K562 (cell line): ENCODE data around the gene AANAT. TPM values are rescaled to one million over a fixed set of nuclear protein-coding genes. Genes with fewer than 3 reads are reported as not detected.

Experiments
- ATAC-seq: fragments of 200-7000 bp; cut with Tn5 transposase; 3 replicates; pipeline ENCODE4 v1.9.1; 2020; ENCODE audit warnings: moderate library complexity
- BruUV-seq: library from RNA; stranded (reverse); fragments of 400-500 nt; replicated peaks from 2 replicates; lab custom pipeline; 2021; lab: Mats Ljungman, UMichigan
- CTCF ChIA-PET: fragments of 300-600 bp; formaldehyde crosslinking; extraction: SDS; loops from one replicate; lab custom pipeline; 2021; ENCODE audit warnings: low intra/inter-chr PET ratio; lab: Yijun Ruan, JAX
- POLR2A ChIA-PET: fragments of 300-600, 350-650 bp; sonication (Branson Sonifier 250); formaldehyde crosslinking; extraction: SDS; loops from one replicate; lab custom pipeline; 2021; ENCODE audit warnings: antibody characterized with exemption, inconsistent platforms; lab: Yijun Ruan, JAX
- DNase-seq, 4 experiments: peaks; one replicate each; pipeline versions ENCODE4 v3.0.0 to v3.0.0-alpha.2; 2011 to 2018; ENCODE audit warnings: low spot score in 3 of 4, mixed read lengths in 3 of 4; ENCODE audit errors: extremely low read depth in 1 of 4
- FAIRE-seq: peaks from 2 replicates; lab custom pipeline; 2011; peaks lifted over from hg19 to GRCh38; lab: Jason Lieb, UNC
- H2AFZ ChIP-seq: 2 replicates; pipeline ENCODE4 v1.6.0; 2011; ENCODE audit warnings: low read depth, low read length, control low read depth, inconsistent platforms
- H3K27ac ChIP-seq: fragments of 200-600 bp; 3 replicates; pipeline ENCODE4 v1.8.0; 2011; ENCODE audit warnings: low read depth, mild to moderate bottlenecking, control low read depth, inconsistent platforms, low read length, moderate library complexity, mixed read lengths; ENCODE audit errors: extremely low read depth
- H3K27me3 ChIP-seq, 2 experiments: fragments of 300-600 bp in 1 of 2; 2 replicates in 1 of 2; 3 replicates in 1 of 2; pipeline versions ENCODE4 v1.6.0 to v1.8.0; 2011; ENCODE audit warnings: inconsistent platforms in 2 of 2, low read length in 2 of 2, mild to moderate bottlenecking in 1 of 2, mixed read lengths in 1 of 2, moderate library complexity in 1 of 2; ENCODE audit not compliant: control insufficient read depth in 2 of 2, insufficient read depth in 2 of 2
- H3K36me3 ChIP-seq: fragments of 300-600 bp; 3 replicates; pipeline ENCODE4 v1.8.0; 2011; ENCODE audit warnings: mild to moderate bottlenecking, low read length, inconsistent platforms; ENCODE audit not compliant: control insufficient read depth, insufficient read depth
- H3K4me1 ChIP-seq, 2 experiments: fragments of 200-600 bp in 1 of 2; replicated peaks in 1 of 2; 2 replicates in 1 of 2; 3 replicates in 1 of 2; pipeline versions ENCODE4 v1.5.1 to v1.8.0; 2011; ENCODE audit warnings: inconsistent platforms in 2 of 2, low read length in 2 of 2, mild to moderate bottlenecking in 1 of 2, mixed read lengths in 1 of 2, moderate library complexity in 1 of 2; ENCODE audit not compliant: control insufficient read depth in 2 of 2, insufficient read depth in 2 of 2
- H3K4me2 ChIP-seq: 2 replicates; pipeline ENCODE4 v1.6.1; 2011; ENCODE audit warnings: low read length, control low read depth, inconsistent platforms, mixed read lengths; ENCODE audit not compliant: insufficient read depth
- H3K4me3 ChIP-seq: fragments of 200-600 bp; sonication (generic), shearing (Covaris generic); 2 replicates; pipeline ENCODE4 v1.5.1; 2016; ENCODE audit warnings: control low read depth, inconsistent platforms
- H3K79me2 ChIP-seq: fragments of 200-600 bp; 3 replicates; pipeline ENCODE4 v1.8.0; 2011; ENCODE audit warnings: low read length, inconsistent platforms; ENCODE audit not compliant: control insufficient read depth, insufficient read depth
- H3K9ac ChIP-seq, 2 experiments: 2 replicates each; pipeline versions ENCODE4 v1.6.0 to v1.6.1; 2011; ENCODE audit warnings: low read depth in 2 of 2, low read length in 2 of 2, control low read depth in 1 of 2, inconsistent platforms in 1 of 2, mild to moderate bottlenecking in 1 of 2, mixed read lengths in 1 of 2; ENCODE audit not compliant: insufficient read depth in 1 of 2
- H3K9me1 ChIP-seq: one replicate; pipeline ENCODE4 v1.6.0; 2011; ENCODE audit warnings: inconsistent platforms, mild to moderate bottlenecking, low read length, moderate library complexity; ENCODE audit not compliant: control insufficient read depth, insufficient read depth
- H3K9me3 ChIP-seq: replicated peaks from 2 replicates; pipeline ENCODE4 v1.5.1; 2011; ENCODE audit warnings: low read depth, low read length, inconsistent platforms; ENCODE audit not compliant: control insufficient read depth, insufficient read depth
- H4K20me1 ChIP-seq: replicated peaks from 2 replicates; pipeline ENCODE4 v1.6.1; 2011; ENCODE audit warnings: low read length, inconsistent platforms, mixed read lengths; ENCODE audit not compliant: control insufficient read depth, insufficient read depth
- NFXL1 ChIP-seq: fragments of 450-650 bp; formaldehyde crosslinking; IDR thresholded peaks from 2 replicates; pipeline ENCODE4 v1.4.0; 2021; ENCODE audit warnings: mild to moderate bottlenecking
- ZNF316 ChIP-seq: fragments of 450-650 bp; IDR thresholded peaks from 2 replicates; pipeline ENCODE4 v1.6.1; 2016
- WGBS: fragments of 100-300 bp; shearing (Covaris generic); methylation state at CpG from one replicate; pipeline ENCODE4 v1.1.6; 2016; ENCODE audit warnings: low coverage, mixed read lengths; ENCODE audit not compliant: insufficient coverage; ENCODE audit errors: missing lambda C conversion rate; 5-methylcytosine and 5-hydroxymethylcytosine counted together
- in situ Hi-C: fragments of 300-500 bp; cut with MboI; formaldehyde crosslinking; loops from 4 replicates; pipeline ENCODE4 v1.15.0; 2018; ENCODE audit warnings: inconsistent platforms, mixed read lengths
- intact Hi-C: fragments of 100-400 bp; cut with micrococcal nuclease; formaldehyde crosslinking; loops from 2 replicates; pipeline ENCODE4 v1.14.2; 2022
- polyA plus RNA-seq, 8 experiments: library from polyadenylated mRNA; depleted of rRNA in 4 of 8; stranded (reverse) in 5 of 8; unstranded in 3 of 8; fragments of >200 nt; fragmentation: Nextera tagmentation in 2 of 8; fragmentation: Illumina TruSeq in 1 of 8; extraction: Ambion mirVana in 2 of 8; extraction: Trizol in 1 of 8; gene quantifications; 2 replicates each; pipeline versions ENCODE4 v1.2.1 to v1.2.3, GENCODE V29; 2011 to 2014; ENCODE audit warnings: inconsistent platforms in 1 of 8, missing spikeins in 1 of 8
- total RNA-seq, 7 experiments: library from RNA; depleted of rRNA in 6 of 7; stranded (reverse); fragments of >200 nt in 6 of 7; fragmentation: Illumina TruSeq in 2 of 7; extraction: Trizol in 2 of 7; gene quantifications; 2 replicates each; pipeline versions ENCODE4 v1.2.1 to v1.2.3, GENCODE V29; 2011 to 2021; ENCODE audit warnings: low replicate concordance in 1 of 7

Gene AANAT
- total and polyA plus RNA-seq, 9 of the 15 experiments (the other 6 are each of a cell fraction or from before 2014, with no cell fraction given) = not detected

- CTCF ChIA-PET = interaction anchor here (0.6 to 4.1 kb wide), 2 partner anchors 44 to 47 kb away, joined by 4 to 38 read pairs; no protein-coding TSS in a partner anchor
- Histone ChIP-seq H3K9me3 (no peaks in the 10 kb centered on the region), H3K9ac (no peak overlapping the region; a peak in 1 of 4 replicates), H3K27me3 (peaks cover 4 to 23% of the 10 kb centered on the region in 2 experiments; a peak in 2 of 5 replicates), H2AFZ (no peak overlapping the region), H3K79me2 (no peaks in the 10 kb centered on the region), H3K9me1 (no peaks in the 10 kb centered on the region), H3K4me1 (peaks cover 0 to 8% of the 10 kb centered on the region in 2 experiments; a peak in 3 of 5 replicates), H3K27ac (no peak overlapping the region), H3K4me3 (no peak overlapping the region), H3K4me2 (no peak overlapping the region)
- no peak for DNase-seq
- no TSS peak for BruUV-seq
- no peak for ATAC-seq
- 8% methylated on average over 11 of the region's 11 CpGs for WGBS
- in situ Hi-C loops = no loop called here
- FAIRE-seq = no peak
- TF ChIP-seq NFXL1 (CRISPR knock-in tag) (no peak), ZNF316 (0 out of 2 replicates have a peak, but pooled peaks have one; percentile 4)
- TF ChIP-seq, all 486 proteins: peak for 1
- intact Hi-C loops = no loop called here
- Histone ChIP-seq H3K36me3 (no peaks in the 10 kb centered on the region), H4K20me1 (no peaks in the 10 kb centered on the region)
- POLR2A ChIA-PET = interaction anchor here (0.6 to 1.1 kb wide), 5 partner anchors 17 to 202 kb away, joined by 3 to 6 read pairs (median 3); no protein-coding TSS in a partner anchor
These were observed 5.4 kb upstream of the AANAT start for GRCh38 chr17:76461765-76462555.
